ENCODE results near the gene TCF12.

The TCF12 gene

DNA sequence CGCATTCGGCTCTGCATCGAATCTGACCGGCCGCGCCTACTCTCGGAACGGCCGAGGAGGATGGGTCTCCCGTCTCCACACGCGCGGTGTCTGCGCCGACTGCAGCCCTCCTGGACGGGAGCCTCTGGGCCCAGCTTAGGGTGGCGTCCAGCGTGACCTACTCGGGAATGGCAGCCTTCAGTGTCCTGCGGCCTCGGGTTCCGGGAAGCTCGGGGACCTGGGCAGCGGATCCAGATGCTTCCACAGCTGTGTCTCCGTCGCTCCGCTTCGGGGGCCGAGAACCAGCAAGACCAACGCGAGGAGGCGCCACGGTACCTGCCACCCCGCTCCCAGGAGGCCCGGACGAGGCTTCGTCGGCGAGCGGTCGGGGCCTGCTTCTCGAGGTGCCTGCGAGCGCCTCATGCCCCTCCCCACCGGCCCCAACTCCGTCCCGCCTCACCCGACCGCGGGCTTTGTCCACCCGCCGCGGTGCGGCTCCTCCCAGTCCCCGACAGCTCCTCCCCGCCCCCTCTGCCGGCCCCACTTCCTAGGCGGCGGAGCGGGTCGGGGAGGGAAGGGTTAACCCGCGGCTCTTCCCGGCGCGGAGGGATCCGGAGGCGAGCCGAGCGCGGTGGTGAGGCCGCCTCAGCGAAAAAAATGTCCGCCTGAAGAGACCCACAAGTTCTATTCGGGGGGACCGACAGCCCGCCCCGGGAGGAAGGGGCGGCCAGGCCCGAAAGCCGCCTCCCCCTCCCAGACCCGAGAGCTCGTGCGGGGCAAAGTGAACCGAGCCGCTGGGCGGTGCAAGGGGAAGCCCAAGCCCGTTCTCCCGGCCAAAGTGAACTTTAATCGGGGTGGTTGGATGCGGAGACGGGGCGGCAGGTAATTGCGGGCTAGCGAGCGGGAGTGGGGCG lies at the start of gene TCF12:
TSS of gene TCF12 (plus strand) at position 599 of the 893 bp plus-strand sequence. CDS start 1,270 bp downstream, outside the sequence.
- DNase-seq: peak; percentile 76 to 77

DNA sequence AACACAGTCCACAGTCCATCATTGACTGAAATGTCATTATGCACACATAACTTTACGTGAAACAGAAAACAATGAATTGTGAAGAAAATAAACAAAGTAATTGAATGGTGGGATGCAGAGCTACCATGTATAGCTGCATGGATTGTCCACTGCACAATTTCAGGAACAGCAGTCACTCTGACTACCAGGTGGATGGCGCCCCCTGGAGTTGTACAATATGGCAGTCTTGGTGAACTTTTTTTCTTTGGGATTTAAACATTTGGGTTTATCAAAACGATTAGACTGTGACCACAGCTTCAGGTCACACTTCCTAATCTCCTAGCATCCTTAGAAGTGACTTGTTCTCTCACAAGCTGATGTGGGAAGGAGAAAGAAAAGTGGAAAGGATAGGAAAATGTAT lies 48.9 kb upstream of the TCF12 start:
- no peak for DNase-seq

DNA sequence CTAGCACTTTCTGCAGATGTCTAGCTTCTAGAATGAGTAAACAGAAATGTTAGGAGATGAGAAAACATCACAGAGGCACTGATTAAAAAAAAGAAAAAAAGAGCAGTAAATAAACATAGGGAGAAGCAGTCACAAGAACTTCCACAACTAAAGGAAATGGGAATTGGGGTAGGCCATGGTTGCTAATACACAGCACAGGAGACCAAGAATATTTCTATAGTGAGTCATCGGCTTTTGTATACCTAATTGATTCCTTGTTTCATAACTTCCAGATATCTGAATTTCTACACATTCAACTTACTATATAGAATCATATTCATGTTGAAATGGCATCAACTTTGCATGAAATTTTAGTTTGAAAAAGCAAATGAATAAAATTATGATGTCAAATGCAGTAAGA lies 47.3 kb upstream of the TCF12 start:
- no peak for DNase-seq

DNA sequence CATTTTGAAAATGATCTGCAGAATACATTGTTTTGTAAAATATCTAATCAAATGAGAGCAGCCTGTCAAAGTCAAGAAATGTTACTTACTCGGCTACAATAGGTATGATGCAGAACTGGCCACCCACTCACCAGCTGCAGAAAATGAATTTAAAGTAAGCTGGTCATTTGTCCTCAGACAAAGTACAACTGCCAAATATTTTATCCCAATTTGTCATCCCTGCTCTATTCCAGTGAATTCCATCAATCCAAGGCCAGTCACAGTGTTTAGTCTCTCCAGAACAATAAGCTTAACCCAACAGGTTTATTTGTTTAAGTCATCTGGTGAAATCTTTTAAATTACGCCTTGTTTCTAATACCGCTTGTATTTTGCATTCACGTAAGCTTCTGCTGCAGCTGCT lies 46.6 kb upstream of the TCF12 start:
- no peak for DNase-seq

DNA sequence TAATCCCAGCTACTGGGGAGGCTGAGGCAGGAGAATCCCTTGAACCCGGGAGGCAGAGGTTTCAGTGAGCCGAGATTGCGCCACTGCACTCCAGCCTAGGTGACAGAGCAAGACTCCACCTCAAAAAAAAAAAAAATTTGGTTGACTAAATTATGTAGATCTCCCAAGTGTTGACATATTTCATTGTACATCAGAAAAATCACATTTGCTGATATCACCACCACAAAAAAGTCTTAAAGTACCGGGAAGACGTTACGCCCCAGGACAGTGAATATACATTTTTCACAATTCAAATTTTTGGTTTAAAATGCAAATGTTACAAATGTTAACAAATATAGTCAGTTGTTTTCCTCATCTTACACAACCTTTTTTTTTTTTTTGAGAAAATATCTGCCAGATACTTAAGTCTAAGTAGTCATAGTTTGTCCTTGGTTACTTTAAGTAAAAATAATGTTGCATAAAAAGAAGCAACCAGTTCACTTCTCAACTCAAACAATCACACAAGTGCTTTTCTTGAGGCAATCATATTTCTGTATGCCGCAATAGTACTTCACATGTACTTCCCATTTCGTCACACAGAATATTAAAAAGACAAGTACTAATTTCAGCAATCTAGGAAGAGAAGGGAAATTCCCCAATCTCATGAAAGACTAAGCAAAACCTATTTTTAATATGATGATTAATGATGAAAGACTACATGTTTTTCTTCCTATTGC lies 41.0 kb upstream of the TCF12 start:
- DNase-seq: no peak

DNA sequence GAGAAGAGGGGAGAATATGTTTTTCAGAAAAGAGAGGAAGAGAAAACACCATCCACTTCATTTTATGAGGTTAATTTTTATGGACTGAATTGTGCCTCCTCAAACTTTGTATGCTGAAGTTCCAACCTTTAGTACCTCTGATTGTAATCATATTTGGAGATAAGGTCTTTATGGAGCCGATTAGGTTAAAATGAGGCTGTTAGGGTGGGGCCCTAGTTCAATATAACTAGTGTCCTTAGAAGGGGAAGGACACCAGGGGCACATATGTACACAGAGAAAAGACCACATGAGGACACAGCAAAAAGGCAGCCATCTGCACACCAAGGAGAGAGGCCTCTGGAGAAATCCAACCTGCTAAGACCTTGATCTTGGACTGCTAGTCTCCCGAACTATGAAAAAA lies 38.9 kb upstream of the TCF12 start:
- no peak for DNase-seq

DNA sequence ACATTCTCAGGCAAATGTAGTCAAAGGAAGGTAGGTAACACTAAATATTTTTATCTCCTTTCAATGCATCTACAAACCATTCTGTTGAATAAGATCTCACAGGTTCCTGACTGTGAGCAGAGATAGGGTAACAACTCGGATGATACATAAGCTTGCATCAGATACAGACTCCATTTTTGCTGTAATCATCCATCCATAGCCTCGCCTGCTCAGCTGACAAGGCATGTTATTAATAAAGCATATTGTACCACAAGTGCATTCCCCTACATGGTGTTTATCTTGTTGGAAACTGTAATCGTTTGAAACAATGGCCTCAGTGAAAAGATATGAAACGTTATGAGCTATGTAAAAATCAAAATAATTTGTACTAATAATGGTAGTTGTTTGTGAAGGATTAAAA lies 35.4 kb upstream of the TCF12 start:
- DNase-seq: no peak

DNA sequence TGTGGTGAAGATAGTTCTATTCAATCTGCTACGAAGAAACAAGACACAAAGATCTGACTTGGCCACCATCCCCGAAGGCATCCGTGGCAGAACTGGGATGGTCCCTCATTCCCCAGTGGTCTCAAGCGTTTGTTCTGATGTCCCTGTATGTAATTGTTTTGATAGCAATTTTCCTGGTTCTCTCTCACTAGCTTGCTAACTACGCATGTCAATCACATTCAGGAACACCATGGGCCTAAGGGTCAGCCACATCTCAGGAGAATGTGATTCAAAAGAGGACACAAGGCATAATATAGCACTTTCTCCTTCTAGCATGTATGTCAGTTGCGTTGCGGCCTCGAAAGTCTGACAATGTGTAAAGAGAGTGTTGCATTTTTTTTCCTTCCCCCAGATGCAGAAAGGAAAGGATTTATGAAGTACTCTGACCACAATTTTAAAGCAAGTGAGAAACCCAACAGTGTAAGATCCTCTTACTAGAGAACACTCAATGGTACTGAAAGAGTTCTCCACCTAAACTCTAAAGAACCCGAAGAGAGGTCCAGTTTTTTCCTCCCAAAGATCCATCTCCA lies 32.0 kb upstream of the TCF12 start:
- no peak for DNase-seq

DNA sequence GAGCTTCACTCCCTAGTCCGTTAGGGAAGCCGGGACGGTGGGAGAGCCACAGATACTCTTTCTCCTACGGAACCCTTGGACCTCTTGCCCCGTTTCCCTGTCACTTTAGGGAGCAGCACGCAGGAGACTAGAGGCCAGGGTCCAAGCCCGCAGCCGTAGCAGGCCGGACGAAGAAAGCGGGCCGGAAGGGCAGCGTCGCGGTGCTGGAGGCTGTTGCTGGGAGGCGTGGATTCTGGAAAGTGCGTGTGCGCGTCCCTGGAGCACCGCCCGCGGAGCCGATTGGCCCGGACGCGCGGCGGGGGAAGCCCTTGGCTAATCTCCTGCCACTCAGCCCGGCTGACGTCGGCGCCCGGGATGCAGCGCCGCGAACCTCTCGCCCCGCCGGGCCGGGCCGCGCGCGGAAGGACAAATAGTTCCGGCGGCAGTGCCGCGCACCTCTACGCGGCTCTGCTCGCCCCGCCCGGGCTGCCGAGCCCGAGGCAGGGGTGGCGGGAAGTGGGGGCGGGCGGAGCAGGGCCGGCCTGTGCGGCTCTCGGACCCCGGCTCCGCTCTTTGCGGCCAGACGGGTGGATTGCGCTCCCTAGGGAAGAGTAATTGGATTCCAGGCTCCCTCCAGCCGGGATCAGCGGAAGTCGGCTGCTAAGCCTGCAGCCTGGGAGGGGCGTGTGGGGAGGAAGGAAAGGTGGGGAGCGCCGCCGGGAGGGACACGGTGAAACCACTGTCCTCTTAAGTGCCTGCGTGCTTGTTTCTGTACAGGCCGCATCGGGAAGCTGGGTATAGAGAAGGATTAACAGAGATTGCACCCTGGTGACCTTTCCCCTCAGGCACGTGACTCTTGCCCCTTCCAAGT lies 31.3 kb upstream of the TCF12 start:
- peak; percentile 66 to 83 for DNase-seq

DNA sequence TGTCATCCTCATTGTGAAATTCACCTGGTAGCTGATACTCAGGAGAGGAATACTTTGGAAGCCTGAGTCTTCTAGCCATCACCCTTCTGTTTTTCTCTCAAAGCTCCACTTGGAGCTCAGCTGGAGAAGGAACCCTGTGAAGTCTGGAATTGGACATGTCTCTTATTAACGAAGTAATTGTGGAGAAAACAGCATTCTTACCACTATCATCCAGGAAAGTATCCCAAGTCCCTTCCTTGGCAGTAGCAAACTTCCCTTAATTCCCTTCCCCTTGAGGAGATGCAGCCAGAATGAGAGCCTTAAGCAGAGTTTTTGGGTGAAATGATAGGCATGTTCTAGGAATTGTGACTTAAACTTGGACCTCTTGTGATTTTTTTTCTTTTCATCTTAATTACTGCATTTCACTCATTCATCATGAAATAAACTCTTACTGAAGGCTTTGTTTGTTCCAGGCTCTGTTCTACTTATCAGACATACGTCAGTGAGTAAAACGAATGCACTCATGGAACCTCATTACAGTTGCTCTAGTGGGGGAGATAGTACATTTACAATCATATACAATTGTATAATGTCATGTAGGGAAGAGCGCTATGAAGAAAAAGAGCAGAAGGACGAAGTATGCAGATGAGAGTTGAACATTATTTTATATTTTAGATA lies 30.5 kb upstream of the TCF12 start:
- DNase-seq: no peak

DNA sequence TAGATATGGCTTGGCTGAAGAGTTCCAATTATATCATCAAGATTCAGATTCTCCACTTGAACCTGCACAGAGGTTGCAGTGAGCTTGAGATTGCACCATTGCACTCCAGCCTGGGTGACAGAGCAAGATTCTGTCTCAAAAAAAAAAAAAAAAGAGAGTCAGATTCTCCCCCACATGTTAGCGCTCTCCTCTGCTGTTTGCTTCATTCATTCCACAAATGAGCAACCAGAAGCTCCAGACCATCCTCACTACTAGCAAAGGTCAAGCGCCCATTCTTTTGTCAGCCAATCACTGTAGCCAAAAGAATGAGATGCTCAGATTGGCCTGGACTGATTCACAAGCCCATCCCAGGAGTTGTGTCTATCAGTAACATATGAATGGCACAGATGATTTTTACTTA lies 28.4 kb upstream of the TCF12 start:
- no peak for DNase-seq

DNA sequence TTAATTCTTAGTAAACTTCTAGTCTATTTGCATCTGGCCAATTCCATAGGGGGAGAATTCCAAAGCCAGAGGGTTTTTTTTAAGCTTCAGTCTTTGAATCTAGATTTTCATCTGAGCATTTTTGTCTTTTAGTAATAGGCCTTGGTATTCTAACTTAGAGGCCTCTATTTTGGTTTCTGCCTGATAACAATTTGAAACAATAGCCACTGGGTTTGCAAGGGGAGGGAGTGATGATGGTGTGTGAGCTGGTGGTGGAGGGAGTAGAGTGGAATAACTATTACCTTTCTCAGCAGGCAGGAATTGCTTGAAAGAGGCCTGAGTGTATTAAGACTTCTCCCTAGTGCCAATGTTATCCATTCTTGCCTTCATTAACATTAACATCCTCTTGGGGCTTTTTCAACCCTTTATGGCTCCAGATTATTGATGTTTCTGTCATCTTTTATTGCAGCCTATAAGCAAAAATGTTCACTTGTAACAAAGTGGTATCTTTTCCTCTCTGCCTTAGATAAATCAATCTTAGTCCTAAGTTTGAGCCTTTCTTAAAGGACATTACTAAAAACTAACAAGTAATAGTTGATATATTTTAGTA lies 26.5 kb upstream of the TCF12 start:
- no peak for DNase-seq

DNA sequence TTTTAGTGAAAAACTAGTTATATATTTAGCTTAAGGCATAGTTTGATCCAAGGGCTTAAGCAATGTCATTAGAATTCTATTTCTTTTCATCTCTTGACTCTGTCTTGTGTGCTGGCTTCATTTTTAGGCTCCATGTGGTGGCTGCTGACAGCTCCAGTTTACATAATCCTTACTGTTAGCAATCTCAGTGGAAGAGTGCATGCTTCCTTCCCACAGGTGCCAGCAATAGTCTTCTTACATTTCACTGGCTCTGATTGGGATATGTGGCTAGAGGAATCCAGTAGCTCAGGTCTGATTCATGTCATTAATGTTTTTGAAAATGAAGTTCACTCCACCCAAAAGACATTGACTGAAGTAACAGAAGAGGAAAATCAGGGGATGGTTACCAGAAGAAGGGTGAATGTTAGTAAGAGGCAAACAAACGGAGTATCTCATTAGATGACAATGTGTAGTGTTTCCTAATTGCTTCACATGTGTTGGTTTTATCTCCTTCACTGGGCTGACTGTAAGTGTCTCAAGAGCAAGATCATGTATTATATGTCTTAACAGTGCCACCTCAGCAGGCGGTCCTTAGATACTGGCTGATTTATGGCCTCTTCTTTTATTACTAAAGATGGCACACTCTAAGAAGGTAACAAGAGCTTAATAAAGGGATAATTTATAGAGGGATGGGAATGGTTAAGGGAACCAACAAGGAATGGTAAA lies 25.6 kb upstream of the TCF12 start:
- DNase-seq: no peak

DNA sequence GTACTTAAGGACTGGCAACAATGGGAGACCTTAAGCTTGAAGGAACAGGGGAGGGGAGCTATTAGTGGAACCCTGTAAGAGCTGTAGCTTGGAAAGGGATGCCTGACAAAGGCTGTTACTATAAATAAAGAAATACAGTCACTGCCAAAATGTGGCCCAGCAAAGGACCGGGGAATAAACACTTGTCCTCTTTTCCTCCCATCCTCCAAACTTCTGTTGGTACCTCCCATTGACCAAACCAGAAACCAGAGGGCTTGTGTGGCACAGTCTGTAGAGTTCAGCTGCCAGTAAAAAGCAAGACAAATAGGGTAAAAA lies 25.1 kb upstream of the TCF12 start:
- no peak for DNase-seq

DNA sequence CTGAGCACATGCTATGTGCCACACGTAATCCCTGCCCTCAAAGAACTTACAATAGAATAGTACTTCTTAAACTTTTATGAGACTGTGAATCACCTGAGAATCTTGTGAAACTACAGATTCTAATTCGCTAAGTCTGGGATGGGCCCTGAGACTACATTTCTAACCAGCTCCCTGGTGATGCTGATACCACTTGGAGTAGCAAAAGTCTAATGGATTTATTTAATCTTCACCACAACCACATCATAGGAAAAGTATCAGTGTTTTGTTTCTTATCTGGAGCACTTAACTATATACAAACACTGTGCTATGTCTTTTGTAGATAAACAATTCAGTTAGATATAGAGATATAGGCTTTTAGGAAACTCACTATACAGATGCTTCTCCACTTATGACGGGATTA lies 23.8 kb upstream of the TCF12 start:
- DNase-seq: no peak

DNA sequence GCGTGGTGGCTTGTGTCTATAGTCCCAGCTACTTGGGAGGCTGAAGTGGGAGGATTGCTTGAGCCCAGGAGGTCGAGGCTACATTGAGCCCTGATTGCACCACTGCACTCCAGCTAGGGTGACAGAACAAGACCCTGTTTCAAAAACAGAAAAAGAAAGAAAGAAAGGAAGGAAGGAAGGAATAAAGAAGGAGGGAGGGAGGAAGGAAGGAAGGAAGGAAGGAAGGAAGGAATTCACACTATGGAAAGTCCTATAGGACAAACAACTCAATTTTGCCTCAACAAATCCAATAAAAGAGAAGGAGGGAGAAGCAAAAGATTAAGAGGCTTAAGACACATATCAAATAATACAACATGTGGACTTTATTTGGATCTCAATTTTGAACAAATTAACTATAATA lies 16.5 kb upstream of the TCF12 start:
- DNase-seq: no peak

DNA sequence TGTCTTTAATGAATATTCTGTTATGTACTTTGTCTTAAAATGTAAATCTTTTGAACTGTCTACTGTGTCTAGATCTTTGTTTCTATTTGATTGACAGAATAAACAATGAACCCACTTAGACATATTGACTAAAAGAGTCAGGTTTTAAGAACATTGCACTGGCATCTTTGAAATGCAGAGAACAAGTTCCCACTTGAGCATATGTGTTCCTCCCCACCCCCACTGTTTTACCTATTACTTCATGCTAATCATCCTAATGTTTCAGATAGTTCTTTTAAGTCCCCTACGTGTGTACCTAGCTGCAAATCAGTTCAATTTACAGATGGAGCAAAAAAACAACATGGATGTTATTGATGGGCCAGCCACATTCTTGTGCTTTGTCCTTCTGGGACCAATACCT lies 11.7 kb upstream of the TCF12 start:
- DNase-seq: no peak

DNA sequence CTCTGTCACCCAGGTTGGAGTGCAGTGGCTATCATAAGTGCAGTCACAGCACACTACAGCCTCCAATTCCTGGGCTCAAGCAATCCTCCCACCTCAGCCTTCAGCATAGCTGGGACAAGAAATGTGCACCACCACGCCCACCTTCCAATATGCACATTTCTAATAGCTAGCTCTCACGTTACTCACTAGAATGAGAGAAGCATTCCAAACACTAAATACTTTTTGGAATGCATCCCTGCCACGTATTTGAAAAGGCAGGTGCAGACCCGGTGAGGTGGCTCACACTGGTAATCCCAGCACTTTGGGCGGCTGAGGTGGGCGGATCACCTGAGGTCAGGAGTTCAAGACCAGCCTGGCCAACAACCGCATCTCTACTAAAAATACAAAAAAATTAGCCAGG lies 7.6 kb upstream of the TCF12 start:
- no peak for DNase-seq

DNA sequence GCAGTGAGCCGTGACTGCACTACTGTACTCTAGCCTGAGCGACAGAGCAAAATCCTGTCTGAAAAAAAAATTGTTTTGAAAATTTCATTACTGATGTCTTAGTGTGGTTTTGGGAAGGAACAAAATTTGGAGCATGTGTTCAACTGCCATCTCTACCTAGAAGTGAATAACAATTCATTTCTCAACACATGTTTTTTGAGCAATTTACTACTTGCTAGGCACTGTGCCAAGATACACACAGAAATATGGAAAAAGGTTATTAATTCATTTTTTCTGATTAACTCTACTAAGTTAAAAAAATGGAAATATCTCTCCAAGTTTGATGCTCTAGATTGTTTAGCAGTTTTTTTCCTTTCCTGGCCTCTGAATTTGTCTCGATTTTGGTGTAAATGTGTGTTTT lies 5.2 kb upstream of the TCF12 start:
- DNase-seq: no peak

DNA sequence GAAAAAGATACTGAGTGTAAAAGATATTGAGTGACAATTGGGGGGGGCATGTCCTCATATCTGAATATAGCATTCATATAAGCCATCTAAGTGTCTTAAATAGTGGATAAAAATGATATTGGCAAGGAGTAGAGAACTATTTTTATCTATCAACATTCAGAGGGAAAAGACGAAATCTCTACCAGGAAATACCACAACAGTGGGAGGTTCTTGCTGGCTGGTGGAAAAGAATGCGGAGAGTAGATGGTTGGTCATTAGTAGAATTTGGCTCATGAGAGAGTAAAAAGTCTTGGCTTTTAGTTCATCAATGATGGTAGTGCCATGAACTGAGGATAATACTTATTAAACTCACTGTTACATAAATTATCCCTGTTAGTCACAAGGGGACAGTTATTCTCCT lies 4.8 kb upstream of the TCF12 start:
- DNase-seq: no peak

DNA sequence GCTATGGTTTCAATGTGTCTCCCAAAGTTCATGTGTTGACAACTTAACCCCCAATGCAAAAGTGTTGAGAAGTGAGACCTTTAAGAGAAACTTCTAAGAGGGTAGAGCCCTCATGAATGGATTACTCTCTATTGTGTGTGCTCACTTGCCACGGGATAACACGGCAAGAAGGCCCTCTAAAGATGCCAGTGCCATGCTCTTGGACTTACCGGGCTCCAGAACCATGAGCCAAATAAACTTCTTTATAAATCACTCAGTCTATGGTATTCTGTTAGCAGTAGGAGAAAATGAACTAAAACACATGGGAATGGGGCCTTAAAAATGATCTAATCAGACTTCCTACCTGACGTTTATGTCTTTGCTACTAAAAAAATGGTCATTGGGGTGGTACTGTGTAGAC lies 2.6 kb upstream of the TCF12 start:
- DNase-seq: no peak

All from NCI-H1930 (cell line).